ENCODE data around the gene FMNL2.
"Not testable (repeated sequence)": the region's sequence is repeated elsewhere in the genome, so short reads cannot be mapped to it uniquely, and the experiment has no call there.

The FMNL2 gene

DNA sequence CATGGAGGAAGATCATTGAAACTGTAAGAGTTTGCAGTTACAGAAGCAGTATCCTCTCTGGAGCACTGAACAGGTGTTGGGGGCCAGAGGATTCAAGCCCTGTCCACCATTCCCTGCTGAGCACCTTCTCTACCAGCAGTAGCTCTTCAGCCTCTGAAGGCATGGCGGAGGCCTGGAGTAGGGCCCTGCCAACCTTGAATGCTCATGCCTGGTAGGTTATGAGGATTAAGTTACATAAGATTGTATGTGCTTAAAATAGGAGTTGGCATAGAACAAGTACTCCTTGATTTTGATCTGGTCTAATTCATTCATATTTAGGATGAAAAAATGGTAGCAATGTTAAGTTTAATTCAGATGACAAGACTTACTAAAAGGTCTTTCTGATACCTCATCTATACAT lies 40.2 kb downstream of the FMNL2 start:
- no peak for DNase-seq (ENCODE audit: low spot score)

DNA sequence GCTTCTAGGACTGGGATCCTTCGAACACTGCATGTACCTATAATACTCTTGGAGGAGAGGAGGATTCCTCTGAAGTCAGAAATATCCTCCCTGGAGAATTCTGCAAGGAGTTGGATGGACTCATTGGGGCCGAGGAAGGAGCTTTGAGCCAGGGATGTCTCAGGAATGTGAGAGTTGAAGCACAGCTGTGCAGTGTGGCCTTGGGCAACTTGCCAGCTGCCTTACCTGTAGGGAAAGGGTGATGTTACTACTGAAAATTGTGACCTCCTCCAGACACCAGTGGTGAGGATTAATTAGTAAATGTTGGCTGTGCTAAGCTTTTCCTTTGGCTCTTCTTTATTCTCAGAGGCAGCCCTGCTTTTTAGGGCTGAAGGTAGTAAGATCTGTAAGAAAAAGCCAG lies 41.4 kb downstream of the FMNL2 start:
- DNase-seq (ENCODE audit: low spot score), result peak; percentile 15

DNA sequence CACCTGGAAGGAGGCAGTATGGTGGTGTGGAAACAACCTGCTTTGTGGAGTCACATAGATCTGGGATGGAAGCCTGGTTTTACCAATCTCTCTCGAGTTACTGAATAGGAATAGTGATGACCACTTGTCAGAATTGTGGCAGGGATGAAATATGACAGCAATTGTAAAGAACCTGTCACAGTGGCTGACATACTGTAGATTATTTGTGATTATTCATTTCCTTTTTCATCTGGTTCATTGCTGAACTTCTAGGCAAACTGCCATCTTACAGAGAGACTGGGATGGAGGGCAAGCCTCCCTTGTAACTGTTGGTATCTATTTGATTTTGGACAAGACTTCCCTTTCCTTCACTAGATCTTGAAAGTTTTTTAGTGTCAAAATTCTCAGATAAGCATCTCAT lies 42.0 kb downstream of the FMNL2 start:
- DNase-seq (ENCODE audit: low spot score), result no peak

DNA sequence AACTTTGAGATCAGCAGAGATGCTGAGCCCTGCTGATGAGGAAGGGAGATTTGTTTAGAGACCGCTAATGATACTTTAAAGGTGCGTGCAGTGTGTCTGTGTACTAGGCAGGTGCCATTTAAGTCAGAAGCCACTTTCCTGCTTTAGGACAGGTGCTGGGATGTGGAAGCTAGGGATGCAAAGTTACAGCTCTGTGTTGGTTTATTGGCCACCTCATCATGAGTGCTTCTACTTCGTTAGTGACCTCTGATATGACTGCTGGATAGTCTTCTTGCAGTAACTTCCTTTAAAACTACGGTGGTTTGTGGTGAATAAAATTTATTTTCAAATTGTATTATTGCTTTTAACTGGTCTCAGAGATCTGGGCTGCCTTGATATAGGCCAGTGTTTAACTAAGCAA lies 44.1 kb downstream of the FMNL2 start:
- no peak for DNase-seq (ENCODE audit: low spot score)

DNA sequence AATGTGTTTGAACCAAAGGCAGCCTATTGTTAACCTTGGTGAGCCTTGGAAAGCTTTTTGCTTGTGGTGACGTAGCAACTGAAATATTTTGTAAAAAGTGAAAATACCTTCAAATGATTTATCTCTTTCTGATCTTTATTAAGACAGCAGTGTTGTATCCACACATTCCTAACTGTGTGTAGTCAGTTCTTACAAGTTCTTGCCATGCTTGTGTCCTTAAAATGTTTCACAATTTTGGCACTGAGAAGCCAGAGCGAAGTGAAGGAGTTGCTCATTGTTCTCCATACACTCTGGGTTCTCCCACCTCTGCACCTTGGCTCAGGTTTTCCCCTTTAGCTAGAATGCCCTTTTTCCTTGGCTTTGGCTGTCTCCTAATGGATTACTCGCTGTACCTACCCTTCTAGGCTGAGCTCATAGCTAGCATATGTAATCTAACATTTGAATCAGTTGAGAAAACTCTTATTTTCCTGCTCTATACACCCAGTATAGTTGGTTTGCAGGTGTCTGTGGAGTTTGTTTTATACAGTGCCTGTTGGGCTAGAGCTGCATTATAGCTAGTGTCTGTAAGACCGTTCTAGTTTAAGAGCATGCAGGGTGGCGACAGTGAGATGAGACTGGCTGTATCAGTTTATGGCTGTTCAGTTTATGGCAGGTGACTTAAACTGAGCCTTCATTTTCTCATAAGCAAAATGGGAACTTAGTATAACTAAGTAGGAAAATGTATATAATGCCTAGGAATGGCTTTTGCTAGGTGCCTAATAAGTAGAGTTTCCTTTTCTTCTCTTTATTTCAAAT lies 45.5 kb downstream of the FMNL2 start:
- no peak for DNase-seq (ENCODE audit: low spot score)

DNA sequence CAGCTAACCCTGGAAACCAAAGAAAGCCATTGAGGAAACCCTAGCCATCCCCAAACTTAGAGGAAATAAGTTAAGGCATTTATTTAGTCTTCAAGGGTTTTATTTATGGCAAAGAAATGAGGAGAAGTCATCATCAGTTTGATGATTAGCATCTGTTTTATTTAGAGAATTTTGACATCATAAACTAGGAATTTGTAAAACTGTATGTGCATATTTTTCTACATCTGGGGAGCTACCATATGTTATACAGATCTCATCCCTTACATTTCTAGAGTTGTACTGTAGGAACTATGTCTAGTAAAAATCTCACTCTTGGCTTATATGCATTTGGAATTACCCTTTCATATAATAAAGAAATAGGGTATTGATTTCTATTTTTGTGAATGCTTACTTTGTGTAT lies 48.7 kb downstream of the FMNL2 start:
- DNase-seq (ENCODE audit: low spot score), result no peak

GRCh38 chr2:152384992-152385391 lies 50.0 kb downstream of the FMNL2 start:
- no peak for DNase-seq (ENCODE audit: low spot score)

- no peak for DNase-seq (ENCODE audit: low spot score)
These were observed 50.7 kb downstream of the FMNL2 start for GRCh38 chr2:152385650-152386049.

- no peak for DNase-seq (ENCODE audit: low spot score)
These were observed 51.3 kb downstream of the FMNL2 start for GRCh38 chr2:152386266-152386665.

- no peak for DNase-seq (ENCODE audit: low spot score)
These were observed 52.1 kb downstream of the FMNL2 start for GRCh38 chr2:152387041-152387440.

DNA sequence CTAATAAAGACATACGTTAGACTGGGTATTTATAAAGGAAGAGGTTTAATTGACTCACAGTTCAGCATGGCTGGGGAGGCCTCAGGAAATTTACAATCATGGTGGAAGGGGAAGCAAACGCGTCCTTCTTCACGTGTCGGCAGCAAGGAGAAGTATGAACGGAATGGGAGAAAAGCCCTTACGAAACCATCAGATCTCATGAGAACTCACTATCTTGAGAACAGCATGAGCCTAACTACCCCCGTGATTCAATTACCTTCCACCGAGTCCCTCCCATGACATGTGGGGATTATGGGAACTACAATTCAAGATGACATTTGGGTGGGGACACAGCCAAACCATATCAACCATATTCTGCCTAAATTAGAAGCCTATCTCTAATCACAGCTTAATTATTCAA lies 53.3 kb downstream of the FMNL2 start:
- not testable (repeated sequence) for DNase-seq (ENCODE audit: low spot score)

DNA sequence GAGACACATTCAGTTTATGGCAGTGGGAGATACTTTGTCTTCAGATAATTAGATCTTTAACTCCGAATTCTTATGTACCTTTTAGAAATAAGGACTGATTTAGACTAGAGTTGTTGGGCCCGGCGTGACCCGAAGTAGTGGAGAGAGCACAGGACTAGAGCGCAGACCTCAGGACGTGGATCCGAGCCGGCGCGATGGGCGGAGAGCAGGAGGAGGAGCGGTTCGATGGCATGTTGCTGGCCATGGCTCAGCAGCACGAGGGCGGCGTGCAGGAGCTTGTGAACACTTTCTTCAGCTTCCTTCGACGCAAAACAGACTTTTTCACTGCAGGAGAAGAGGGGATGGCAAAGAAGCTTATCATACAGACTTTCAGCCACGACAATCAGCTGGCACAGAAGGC lies 54.5 kb downstream of the FMNL2 start:
- no peak for DNase-seq (ENCODE audit: low spot score)

GRCh38 chr2:152390837-152391236 lies 55.9 kb downstream of the FMNL2 start:
- DNase-seq (ENCODE audit: low spot score), result no peak

DNA sequence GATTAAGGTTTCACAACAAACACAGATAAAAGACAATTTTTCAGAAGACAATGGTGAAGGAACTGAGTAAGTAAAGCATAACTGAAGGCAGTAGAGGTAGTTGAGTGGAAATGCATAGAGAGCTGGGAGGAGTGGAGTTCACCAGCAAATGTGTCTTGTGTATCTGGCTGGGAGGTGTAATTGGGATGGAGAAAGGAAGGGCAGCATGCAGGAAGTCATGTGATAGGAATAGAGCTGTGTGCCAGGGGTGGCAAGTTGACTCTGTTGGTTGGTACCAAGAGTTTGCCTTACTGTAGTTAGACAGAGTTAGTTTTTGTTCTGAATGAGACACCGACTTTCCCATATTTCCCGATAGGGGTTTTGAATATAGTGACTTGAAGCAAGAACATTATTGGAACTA lies 56.3 kb downstream of the FMNL2 start:
- DNase-seq (ENCODE audit: low spot score), result no peak

- no peak for DNase-seq (ENCODE audit: low spot score)
These were observed 58.4 kb downstream of the FMNL2 start for GRCh38 chr2:152393377-152393776.

DNA sequence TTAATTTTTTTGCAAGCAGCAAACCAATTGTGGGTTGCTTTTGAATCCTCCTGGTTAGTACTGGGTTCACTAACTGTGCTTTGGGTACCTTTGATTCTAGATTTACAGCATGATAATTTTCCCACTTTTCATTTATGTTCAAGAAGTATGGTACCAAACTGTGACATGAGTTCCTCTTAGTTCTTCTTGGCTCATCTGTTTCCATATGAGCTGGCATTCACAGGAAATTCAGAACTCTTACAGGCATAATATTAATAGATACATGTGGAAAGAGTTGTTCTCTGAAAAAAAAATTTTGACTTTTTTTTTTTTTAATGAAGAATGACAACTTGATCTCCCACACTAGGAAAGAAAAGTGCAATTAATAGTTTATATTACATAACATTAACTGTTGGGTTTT lies 59.4 kb downstream of the FMNL2 start:
- no peak for DNase-seq (ENCODE audit: low spot score)

- no peak for DNase-seq (ENCODE audit: low spot score)
These were observed 60.1 kb downstream of the FMNL2 start for GRCh38 chr2:152395103-152395502.

DNA sequence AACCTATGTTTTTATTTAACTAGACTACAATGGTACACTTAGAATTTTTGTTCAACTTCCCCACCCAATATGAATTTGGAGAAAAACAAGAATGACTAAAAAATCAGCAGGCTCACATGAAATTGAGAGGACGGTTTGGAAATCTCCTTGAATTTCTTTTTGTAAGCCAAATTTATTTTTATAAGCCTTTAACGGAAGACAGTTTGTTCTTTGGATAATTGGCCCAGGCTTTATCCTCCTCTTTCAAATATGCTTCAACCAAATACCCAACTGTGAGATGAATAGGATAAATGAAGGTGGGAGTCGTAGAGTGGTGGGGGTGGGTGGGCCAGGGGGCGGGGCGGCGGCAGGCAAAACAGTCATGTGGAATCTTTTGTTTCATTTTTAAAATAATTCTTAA lies 60.6 kb downstream of the FMNL2 start:
- no peak for DNase-seq (ENCODE audit: low spot score)

- DNase-seq (ENCODE audit: low spot score), result no peak
These were observed 61.1 kb downstream of the FMNL2 start for GRCh38 chr2:152396051-152396511.

GRCh38 chr2:152396763-152397162 lies 61.8 kb downstream of the FMNL2 start:
- no peak for DNase-seq (ENCODE audit: low spot score)

DNA sequence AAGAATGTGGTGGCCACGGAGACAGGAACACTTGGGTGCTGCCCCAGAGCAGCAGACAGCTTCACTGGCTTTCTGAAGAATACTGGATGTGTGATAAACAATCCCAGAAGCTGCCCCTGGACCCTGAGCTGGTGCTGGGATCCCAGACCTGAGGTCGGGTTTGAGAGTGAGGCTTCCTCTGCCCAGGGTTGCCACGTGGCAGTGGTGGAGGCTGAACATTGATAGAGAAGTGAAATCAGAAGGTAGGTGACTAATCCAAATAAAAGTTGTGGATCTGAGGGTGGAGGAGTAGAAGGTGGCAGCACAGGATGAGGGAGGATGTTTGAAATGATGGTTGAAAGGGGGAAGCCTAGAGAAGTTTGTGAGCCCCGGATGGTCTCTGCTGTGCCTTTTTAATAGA lies 64.0 kb downstream of the FMNL2 start:
- DNase-seq (ENCODE audit: low spot score), result no peak

DNA sequence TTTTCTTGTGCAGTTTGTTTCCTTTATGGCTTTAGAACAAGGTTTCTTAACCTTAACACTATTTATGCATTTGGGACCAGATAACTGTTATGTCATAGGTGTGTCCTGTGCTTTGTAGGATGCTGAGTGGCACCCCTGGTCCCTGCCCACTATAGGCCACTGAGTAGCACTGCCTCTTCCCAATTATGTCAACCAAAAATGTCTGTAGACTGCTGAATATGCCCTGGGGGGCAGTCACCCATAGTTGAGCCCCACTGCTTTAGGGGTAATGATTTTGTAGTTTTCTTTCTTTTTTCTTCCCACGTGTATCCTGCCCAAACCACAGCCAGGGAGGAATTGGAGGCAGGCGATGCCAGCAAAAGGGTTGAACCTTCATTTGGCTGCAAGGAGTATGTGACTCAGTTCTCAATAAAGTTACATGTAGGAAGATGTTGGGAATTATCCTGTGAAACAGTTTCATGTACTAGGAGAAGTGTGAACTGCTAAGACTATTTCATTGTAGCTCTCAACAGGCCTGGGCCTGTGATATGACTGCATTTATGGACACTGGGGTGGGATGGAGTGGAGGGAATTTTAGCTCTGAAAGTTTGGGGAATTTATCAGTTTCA lies 65.7 kb downstream of the FMNL2 start:
- DNase-seq (ENCODE audit: low spot score), result no peak

DNA sequence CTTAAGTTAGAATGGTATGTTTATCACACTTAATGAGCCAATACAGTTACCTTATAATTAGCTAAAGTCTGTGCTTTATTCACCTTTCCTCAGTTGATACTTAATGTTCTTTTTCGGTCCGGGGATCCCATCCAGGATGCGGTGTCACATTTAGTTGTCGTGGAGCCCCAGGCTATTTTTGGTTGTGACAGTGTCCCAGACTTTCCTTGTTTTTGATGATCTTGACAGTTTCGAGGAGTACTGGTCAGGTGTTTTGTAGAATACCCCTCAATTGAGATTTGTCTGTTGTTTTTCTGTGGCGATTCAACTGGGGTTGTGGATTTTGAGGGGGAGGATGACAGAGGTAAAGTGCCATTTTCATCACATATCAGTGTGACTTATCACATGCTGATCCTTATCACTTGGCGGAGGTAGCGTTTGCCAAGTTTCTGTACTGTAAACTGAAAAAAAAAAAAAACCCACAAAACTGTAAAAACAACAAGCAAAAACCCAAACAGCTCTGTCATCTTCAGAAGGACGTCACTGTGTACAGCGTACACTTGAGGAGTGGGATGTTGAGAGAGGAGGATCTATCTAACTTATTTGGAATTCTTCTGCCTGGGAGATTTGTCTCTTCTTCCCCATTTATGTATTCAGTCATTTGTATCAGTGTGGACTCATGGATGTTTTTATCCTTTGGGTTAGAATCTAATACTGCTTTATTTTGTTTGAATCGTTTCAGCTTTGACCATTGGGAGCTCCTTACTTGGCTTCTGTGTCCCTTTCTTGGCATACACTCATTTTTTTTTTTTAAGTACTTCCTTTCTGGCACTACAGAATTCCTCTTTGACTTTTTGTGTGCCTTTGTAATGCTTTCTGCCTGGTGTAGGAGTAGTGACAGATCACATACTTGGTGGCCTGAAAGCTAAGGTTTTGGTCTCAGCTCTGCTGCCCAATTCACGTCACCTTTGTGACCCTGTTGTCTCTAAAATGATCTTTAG lies 68.1 kb downstream of the FMNL2 start:
- peak; percentile 22 for DNase-seq (ENCODE audit: low spot score)
